Effector memory CD4-positive, alpha-beta T cell (primary cell): Measurements from ENCODE around the gene ACLY.
"Not testable (repeated sequence)": the region's sequence is repeated elsewhere in the genome, so short reads cannot be mapped to it uniquely, and the experiment has no call there.

Experiments used
- DNase-seq, 3 donors: peaks; one replicate each; pipeline ENCODE4 v3.0.0-alpha.2; 2020
- H3K27ac ChIP-seq: 2 replicates; pipeline ENCODE4 v1.7.0; 2013; ENCODE audit warnings: mild to moderate bottlenecking, low read length, moderate library complexity; ENCODE audit not compliant: insufficient read depth, poor library complexity, severe bottlenecking
- H3K27me3 ChIP-seq: replicated peaks from 2 replicates; pipeline ENCODE4 v1.7.0; 2013; ENCODE audit warnings: mild to moderate bottlenecking, low read length; ENCODE audit not compliant: insufficient read depth, control insufficient read depth, poor library complexity, severe bottlenecking
- H3K36me3 ChIP-seq: 2 replicates; pipeline ENCODE4 v1.7.0; 2013; ENCODE audit warnings: mild to moderate bottlenecking, low read length, moderate library complexity; ENCODE audit not compliant: control insufficient read depth, insufficient read depth
- H3K4me1 ChIP-seq: 2 replicates; pipeline ENCODE4 v1.7.0; 2013; ENCODE audit warnings: low read length, mild to moderate bottlenecking; ENCODE audit not compliant: control insufficient read depth, insufficient read depth, poor library complexity, severe bottlenecking
- H3K4me3 ChIP-seq: 2 replicates; pipeline ENCODE4 v1.7.0; 2013; ENCODE audit warnings: low read length, low read depth, mild to moderate bottlenecking; ENCODE audit not compliant: insufficient read depth, poor library complexity, severe bottlenecking
- H3K9me3 ChIP-seq: 2 replicates; pipeline ENCODE4 v1.7.0; 2013; ENCODE audit warnings: mild to moderate bottlenecking, low read length, moderate library complexity; ENCODE audit not compliant: control insufficient read depth

The ACLY gene

DNA sequence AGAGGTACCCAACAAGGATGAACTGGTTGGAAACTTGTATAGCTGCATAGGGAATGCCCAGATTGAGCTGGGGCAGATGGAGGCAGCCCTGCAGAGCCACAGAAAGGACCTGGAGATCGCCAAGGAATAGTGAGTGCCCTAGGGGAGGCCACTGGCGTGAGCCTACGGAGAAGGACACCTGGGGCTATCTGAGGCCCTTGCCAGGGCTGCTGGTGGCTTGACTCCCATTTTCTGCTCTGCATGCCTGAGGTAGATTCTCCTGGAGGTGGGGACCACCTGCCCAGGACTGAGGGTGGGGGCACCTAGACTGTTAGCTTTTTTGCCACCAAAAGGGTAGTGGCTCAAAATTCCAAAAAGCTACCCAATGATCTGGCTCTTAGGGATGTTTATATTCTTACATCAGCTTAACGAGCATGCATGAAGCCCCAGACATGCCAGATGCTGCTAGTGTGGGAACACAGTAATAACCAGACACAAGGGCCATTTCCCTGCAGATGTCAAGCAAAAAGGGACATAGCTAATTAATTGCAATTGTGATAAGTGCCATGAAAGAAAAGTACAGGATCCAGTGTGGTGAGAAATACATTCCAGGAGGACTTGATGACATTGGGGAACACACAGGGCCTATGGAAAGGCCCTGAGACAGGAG is 20.4 kb upstream of the ACLY start:
- Histone ChIP-seq H3K36me3 (no peaks in the 10 kb centered on the region), H3K4me3 (no peak overlapping the region), H3K9me3 (no peaks in the 10 kb centered on the region), H3K27ac (no peak overlapping the region), H3K27me3 (no peaks in the 10 kb centered on the region), H3K4me1 (no peaks in the 10 kb centered on the region)
- DNase-seq = no peak

- Histone ChIP-seq H3K4me3 (no peak overlapping the region), H3K27me3 (no peaks in the 10 kb centered on the region), H3K36me3 (no peaks in the 10 kb centered on the region), H3K27ac (no peak overlapping the region), H3K9me3 (no peaks in the 10 kb centered on the region), H3K4me1 (no peaks in the 10 kb centered on the region)
- no peak for DNase-seq
Measured at GRCh38 chr17:41937970-41938954, 19.5 kb upstream of the ACLY start.

DNA sequence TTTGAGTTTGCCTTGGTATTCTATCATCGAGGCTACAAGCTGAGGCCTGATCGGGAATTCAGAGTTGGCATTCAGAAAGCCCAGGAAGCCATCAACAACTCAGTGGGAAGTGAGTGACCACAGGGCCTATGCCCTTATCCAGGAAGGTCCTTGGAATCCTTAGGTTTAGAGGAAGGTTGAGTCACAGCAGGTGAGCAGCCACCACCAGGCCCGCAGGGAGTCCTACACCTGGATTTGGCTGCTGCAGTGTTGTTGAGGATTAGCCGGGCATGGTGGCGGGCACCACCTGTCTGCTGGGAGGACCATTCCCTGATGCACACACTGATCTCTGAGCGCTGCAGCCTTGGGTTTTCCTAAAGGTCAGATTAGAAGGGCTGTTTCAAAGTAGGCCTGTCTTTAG is 16.9 kb upstream of the ACLY start:
- Histone ChIP-seq H3K9me3 (no peaks in the 10 kb centered on the region), H3K36me3 (no peaks in the 10 kb centered on the region), H3K4me3 (no peak overlapping the region), H3K27ac (no peak overlapping the region), H3K27me3 (no peaks in the 10 kb centered on the region), H3K4me1 (no peaks in the 10 kb centered on the region)
- no peak for DNase-seq

- no peaks in the 10 kb centered on the region for H3K27me3 ChIP-seq
- no peak overlapping the region for H3K4me3 ChIP-seq
- no peak overlapping the region for H3K27ac ChIP-seq
- H3K36me3 ChIP-seq = no peaks in the 10 kb centered on the region
- peaks cover 5% of the 10 kb centered on the region for H3K4me1 ChIP-seq
- DNase-seq = no peak
- no peaks in the 10 kb centered on the region for H3K9me3 ChIP-seq
Measured at GRCh38 chr17:41932816-41933389, 14.2 kb upstream of the ACLY start.

DNA sequence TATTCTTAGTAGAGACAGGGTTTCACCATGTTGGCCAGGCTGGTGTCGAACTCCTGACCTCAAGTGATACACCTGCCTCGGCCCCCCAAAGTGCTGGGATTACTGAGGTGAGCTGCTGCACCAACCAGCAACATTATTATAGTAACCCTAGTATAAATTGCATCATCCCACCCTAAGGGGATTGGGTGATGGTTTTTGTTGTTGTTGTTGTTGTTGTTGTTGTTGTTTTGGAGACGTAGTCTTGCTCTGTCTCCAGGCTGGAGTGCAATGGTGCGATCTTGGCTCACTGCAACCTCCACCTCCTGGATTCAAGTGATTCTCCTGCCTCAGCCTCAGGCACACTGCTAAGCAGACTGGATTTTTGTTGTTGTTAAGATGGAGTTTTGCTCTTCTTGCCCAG is 13.0 kb upstream of the ACLY start:
- not testable (repeated sequence) for H3K4me1 ChIP-seq, H3K4me3 ChIP-seq, H3K27me3 ChIP-seq, H3K36me3 ChIP-seq, H3K27ac ChIP-seq, H3K9me3 ChIP-seq, DNase-seq

DNA sequence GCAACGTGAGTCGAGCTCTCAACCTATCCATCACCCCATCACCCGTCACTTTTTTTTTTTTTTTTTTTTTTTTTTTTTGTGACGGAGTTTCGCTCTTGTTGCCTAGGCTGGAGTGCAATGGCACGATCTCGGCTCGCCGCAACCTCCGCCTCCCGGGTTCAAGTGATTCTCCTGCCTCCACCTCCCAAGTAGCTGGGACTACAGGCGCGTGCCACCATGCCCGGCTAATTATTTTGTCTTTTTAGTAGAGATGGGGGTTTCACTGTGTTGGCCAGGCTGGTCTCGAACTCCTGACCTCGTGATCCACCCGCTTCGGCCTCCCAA is 12.0 kb upstream of the ACLY start:
- DNase-seq, H3K4me1 ChIP-seq, H3K27me3 ChIP-seq, H3K36me3 ChIP-seq, H3K9me3 ChIP-seq: not testable (repeated sequence)
- Histone ChIP-seq H3K27ac (peak overlapping the region; percentile 84), H3K4me3 (peak overlapping the region; percentile 54)

GRCh38 chr17:41930009-41930832 is 11.5 kb upstream of the ACLY start, which contains the start of gene ODAD4:
TSS of gene ODAD4 (plus strand) at chr17:41930617. CDS start at chr17:41930724, 107 bp downstream.
- no peaks in the 10 kb centered on the region for H3K9me3 ChIP-seq
- peaks cover 5% of the 10 kb centered on the region for H3K4me1 ChIP-seq
- H3K36me3 ChIP-seq = no peaks in the 10 kb centered on the region
- H3K4me3 ChIP-seq = peak within 1 kb of the TSS; percentile 54
- DNase-seq = peak; percentile 92 to 95 (median 94)
- peak within 1 kb of the TSS; percentile 84 for H3K27ac ChIP-seq
- no peaks in the 10 kb centered on the region for H3K27me3 ChIP-seq

DNA sequence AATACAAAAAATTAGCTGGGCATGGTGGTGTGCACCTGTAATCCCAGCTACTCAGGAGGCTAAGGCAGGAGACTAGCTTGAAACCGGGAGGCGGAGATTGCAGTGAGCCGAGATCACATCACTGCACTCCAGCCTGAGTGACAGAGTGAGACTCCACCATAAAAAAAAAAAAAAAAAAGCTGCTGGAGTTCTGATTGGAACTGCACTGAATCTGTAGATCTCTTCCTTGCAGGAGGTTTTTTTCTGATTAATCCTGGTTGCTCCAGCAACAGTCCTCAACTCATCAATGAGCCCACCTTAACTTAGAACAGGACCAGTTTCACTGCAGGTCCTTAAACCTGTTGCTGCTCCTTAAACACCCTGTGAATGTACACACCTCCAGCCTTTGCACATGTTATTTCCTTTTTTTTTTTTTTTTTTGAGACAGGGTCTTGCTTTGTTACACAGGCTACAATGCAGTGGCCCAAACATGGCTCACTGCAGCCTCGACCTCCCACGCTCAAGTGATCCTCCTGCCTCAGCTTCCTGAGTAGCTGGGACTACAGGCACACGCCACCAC is 10.0 kb upstream of the ACLY start:
- H3K4me1 ChIP-seq = peaks cover 5% of the 10 kb centered on the region
- no peaks in the 10 kb centered on the region for H3K27me3 ChIP-seq
- no peak for DNase-seq
- H3K27ac ChIP-seq = no peak overlapping the region
- H3K9me3 ChIP-seq = no peaks in the 10 kb centered on the region
- no peak overlapping the region for H3K4me3 ChIP-seq
- no peaks in the 10 kb centered on the region for H3K36me3 ChIP-seq

- H3K4me1 ChIP-seq = peaks cover 5% of the 10 kb centered on the region
- H3K9me3 ChIP-seq = no peaks in the 10 kb centered on the region
- no peak overlapping the region for H3K4me3 ChIP-seq
- no peaks in the 10 kb centered on the region for H3K27me3 ChIP-seq
- H3K36me3 ChIP-seq = no peaks in the 10 kb centered on the region
- no peak for DNase-seq
- no peak overlapping the region for H3K27ac ChIP-seq
Measured at GRCh38 chr17:41925991-41926590, 7.3 kb upstream of the ACLY start.
